GM18870 (cell line): ENCODE measurements around the gene TMEM183A.

Source experiments
- ATAC-seq: cut with Tn5 transposase; IDR thresholded peaks from one replicate; pipeline ENCODE4 v1.9.1; 2021; ENCODE audit warnings: moderate library complexity; ENCODE audit not compliant: unreplicated experiment

The TMEM183A gene

GRCh38 chr1:203028067-203028783, 21.1 kb downstream of the TMEM183A start:
- no peak for ATAC-seq

- ATAC-seq = no peak
Observed at GRCh38 chr1:203028784-203029553, 21.8 kb downstream of the TMEM183A start.

- ATAC-seq = no peak
Observed at GRCh38 chr1:203031467-203031866, 24.3 kb downstream of the TMEM183A start.

- no peak for ATAC-seq
Observed at GRCh38 chr1:203033287-203033686, 26.1 kb downstream of the TMEM183A start.

- no peak for ATAC-seq
Observed at GRCh38 chr1:203033917-203034316, 26.7 kb downstream of the TMEM183A start.

- ATAC-seq = no peak
Observed at GRCh38 chr1:203034422-203035110, 27.4 kb downstream of the TMEM183A start.

- ATAC-seq = no peak
Observed at GRCh38 chr1:203035111-203036000, 28.2 kb downstream of the TMEM183A start.

GRCh38 chr1:203036135-203036534, 29.0 kb downstream of the TMEM183A start:
- ATAC-seq = no peak

- no peak for ATAC-seq
Observed at GRCh38 chr1:203036537-203036936, 29.4 kb downstream of the TMEM183A start.

- no peak for ATAC-seq
Observed at GRCh38 chr1:203037509-203038190, 30.5 kb downstream of the TMEM183A start.

GRCh38 chr1:203038217-203038741, 31.1 kb downstream of the TMEM183A start:
- no peak for ATAC-seq

GRCh38 chr1:203038891-203039608, 31.9 kb downstream of the TMEM183A start:
- ATAC-seq = no peak

- ATAC-seq = no peak
Observed at GRCh38 chr1:203039609-203040512, 32.7 kb downstream of the TMEM183A start.

- ATAC-seq = no peak
Observed at GRCh38 chr1:203040513-203041275, 33.5 kb downstream of the TMEM183A start.

GRCh38 chr1:203041351-203041932, 34.3 kb downstream of the TMEM183A start:
- no peak for ATAC-seq

GRCh38 chr1:203043830-203044545, 36.8 kb downstream of the TMEM183A start:
- no peak for ATAC-seq
